ENCODE results near the gene NUP62.

The NUP62 gene

DNA sequence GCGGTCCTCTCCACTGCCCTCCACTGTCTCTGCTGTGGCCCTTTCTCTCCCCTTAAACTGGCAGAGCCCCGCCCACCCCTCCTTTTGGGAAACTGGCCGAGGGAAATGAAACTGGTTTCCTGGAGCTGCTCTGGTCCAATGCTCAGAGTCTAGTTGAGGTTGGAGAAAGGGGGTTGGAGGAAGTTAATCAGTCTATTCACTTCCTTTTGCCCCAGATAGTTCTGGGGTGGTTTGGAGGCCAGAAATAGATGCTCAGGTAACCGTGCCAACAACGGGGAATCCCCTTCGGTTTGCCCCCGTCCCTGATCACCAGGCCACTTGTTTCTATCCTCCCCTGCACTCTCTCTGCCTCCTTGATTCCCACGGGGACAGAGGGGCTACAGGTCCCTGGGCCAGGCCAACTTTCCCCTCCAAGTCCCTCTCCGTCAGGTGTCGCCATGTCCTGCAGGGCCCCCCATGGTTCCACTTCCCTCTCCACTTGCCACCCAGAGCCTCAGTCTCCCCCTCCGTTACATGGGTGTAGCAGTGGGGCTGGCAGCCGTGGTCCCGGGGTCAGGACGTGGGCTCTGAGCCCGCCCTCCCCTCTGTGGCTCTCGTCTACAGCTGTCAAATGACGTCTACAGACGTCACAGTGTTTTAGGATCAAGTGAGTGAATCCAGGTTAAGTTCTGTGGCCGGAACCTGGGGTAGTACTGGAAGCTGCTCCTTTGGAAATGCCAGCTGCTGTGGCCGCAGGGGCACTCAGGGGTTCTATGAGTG, 32.3 kb downstream of the NUP62 start, which contains the start of gene IL4I1:
TSS of gene IL4I1 (minus strand) at position 25 of the 759 bp plus-strand sequence. CDS start 727 bp downstream, outside the sequence.
- DNase-seq (ENCODE audit: low read depth in 2 of 2): peak; percentile 23 to 37

DNA sequence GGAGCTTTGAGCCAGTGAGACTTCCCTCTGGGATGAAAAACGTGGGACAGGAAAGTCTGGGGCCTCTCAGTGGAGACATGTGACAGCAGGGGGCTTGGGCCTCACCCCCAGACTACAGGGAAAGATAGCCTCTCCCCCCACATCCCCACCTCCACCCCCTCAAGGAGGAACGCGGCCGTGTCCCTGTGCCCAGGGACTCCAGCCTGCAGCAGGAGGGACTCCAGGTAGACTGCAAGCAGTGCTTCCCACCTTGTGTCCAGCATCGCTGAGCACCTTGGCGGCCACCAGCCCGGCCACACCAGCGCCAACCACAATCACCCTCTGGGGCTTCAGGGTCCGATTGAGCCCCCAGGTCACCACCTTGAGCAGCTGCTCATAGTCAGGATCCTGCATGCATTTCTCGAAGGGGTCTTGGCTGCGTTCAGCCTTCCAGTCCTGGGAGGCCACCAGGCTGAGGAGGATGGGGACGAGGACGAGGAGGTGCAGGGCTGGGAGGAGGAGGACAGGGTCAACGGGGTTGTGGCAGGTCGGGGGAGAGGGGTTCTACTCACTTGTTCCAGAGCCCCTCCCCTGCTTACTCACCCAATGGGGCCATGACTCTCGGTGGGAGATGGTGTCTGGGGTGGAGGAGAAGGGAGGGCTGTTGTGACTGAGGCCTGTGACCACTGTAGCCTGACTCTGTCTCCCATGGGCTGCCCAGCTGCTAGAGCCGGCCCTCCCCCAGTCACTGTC, 33.6 kb downstream of the NUP62 start:
- DNase-seq (ENCODE audit: low read depth in 2 of 2): no peak

DNA sequence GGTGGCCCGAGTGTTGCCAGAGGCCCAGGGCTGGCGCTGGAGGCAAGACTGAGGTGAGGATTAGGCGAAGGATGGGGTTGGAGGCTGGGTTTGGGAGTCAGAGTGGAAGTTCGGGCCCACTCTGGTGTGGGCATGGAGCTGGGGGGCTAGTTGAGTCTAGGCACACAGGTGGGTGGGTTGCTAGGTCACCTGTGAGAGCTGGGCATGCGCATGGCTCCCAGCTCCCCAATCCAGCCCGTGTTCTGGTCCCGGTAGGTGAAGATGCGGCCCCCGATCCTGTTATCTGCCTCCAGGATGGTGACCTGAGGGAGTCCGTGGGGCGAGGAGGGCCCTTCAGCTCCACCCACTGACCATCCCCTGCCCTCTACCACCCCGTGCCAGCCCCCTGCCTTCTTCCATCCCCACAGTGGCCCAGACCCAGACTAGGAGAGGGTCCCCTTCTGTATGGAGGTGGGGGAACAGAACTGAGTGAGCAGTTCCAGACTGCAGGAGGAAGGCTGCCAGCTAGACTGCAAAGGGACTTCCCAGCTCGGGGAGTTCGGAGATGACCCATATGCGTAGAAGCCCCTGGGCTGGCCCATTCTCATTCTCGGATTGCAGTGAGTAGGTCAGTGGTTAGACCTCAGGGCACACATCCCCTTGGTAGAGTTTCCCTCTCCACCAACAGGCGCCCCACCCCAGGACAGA, 34.3 kb downstream of the NUP62 start:
- no peak for DNase-seq (ENCODE audit: low read depth in 2 of 2)

DNA sequence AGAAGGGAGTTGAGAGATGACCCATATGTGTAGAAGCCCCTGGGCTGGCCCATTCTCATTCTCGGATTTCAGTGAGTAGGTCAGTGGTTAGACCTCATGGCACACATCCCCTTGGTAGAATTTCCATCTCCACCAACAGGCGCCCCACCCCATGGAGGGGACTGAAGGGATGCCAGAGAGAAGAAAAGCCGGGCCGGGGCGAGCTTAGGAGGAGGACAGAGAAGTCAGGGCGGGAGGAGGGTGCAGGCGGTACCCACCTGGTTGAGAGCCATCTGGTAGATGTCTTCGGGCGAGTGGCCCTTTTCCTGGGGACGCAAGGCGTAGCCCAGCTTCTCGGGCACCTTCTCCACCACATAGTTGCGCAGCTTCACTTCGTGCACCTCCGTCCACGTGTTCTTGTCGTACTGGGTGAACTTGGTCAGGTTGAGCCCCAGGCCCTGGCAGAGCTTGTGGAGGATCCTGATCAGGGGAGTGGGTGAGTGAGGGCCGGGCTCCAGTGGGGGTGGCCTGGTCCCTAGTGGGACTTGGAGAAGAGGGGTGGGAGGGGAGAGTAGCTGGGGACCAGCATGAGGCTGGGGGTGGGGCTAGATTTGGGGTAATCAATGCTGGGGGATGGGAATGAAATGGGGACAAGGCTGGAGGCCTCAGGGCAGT, 35.2 kb downstream of the NUP62 start:
- no peak for DNase-seq (ENCODE audit: low read depth in 2 of 2)

DNA sequence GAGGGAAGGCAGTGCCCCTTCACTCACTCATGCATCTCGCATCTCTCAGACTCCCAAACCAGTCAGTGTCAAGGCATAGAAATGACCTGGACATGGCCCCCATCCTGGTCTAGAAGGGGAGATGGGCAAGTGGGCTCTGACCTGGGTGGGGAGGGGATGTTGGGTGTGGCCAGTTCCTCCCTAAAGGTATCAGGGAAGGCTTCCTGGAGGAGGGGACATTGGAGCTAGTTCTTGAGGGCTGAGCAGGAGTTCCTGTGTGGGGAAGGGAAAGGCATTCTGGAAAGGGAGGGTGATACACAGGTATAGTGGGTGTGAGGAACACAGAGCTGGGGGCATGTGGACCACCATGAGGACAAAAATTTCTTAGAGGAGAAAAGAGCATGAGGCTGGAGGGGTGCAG, 36.6 kb downstream of the NUP62 start:
- no peak for DNase-seq (ENCODE audit: low read depth in 2 of 2)

DNA sequence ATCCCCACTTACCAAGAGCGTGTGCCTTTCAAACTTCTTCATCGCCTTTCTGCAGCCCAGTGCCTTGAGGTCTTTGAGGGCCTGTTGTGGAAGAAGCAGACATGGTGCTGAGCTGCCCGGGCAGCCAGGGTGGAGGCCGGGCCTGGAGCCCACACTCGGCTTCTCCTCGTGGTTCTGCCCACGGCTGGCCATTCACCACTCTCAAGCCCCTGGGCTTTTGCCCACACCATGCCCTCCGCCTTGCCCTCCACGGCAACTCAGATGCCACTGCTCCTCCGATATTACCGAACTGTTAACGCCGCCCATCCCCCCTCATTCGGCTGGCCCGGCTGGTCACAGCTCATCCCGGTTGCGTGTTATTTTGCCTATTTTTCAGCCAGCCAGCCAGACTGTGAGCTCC, 37.9 kb downstream of the NUP62 start:
- no peak for DNase-seq (ENCODE audit: low read depth in 2 of 2)

DNA sequence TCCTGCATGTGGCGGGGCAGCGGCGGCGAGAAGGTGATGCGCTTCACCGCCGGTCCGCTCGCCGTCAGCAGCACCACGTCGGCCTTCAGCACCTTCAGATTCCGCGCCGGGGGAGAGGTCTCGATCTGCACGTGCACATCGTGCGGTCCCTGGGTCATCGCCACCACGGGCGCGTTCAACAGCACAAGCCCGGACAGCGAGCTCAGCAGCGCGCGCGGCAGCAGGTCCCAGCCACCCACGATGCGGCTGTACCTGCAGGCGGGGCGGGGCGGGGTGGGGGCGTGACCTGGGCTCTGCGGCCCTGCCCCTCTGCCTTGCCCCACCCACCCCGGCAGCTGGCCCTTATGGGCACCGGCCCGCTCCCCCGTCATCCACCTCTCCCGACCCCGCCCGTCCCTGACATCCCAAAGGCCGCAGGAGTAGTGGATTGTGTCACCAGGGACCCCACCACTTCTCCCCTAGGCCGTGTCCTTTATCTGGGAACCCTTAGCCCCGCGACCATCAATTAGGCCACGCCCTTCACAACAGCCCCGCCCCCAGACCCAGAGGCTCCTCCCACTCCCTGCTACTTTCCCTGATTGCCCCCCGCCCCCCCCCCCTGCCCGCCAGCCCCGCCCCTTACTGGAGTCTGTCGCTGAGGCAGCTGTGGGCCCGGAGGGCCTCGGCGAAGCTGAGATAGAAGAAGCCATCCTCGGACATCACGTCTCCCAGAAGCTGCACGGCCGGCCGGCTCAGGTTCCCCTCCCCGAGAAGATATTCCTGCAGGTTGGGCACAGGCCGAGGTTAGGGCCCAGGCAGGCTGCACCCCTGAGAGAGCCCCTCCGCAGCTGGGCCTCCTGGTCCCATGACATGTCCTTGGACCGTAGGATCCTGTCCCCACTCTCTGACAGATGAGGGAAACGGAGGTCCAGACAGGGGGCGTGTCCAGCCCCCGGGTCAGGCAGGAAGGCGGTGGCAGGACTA, 38.7 kb downstream of the NUP62 start:
- peak; percentile 27 to 43 for DNase-seq (ENCODE audit: low read depth in 2 of 2)

DNA sequence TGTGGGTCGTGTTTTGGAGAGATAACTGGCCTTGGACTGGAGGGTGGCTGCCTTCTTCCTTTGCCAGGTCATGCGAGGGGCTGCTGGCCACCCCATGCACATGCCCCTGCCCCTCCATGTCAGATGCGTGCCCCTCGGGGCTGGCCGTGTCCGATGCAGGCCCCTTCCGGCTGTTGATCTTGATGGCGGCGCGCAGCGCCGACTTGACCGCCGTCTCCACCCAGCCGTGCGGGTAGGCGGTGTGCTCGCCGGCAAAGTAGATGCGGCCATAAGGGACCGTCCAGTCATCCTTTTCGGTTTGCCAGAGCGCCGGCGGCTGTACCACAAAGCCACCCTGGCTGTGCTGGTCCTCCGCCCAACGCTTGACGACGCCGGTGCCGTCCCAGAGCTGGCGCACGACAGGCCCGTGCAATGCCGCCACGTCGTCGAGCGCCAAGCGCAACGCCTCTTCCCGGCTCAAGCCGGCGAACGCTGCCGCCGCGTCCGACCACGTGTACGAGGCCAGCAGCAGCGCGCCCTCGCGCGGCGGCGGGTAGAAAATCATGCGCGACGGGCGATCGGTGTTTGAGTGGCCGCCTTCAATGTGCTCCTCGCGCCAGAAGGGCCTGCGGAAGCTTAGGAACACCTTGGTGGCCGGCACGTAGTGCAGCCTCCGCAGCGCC, 39.5 kb downstream of the NUP62 start:
- DNase-seq (ENCODE audit: low read depth in 2 of 2): peak; percentile 38 to 51

DNA sequence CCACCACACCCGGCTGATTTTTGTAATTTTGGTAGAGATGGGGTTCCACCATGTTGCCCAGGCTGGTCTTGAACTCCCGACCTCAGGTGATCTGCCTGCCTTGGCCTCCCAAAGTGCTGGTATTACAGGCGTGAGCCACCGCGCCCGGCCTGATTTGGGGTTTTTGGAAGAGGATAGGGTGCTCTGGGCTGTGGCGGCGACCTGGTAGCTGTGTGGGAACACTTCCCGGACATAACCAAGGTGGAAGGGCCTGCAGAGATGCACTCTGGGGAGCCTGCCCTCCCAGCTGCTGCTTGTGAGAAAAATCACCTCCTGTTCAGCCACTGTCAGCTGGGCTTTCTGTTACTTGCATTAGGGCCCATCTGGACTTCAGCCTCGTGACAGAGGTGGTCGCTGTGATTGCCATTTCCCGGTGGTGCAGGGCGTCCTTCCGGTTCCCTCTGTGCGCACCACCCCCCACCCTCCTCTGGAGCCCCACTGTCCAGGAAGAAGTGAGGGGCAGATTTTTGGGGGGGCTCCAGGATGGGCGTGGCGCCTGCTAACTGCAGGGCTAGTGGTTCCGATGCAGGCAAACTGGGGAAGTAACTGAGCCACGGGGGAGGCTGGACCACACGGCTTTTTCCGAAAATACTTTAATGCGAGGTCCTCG, 40.1 kb downstream of the NUP62 start:
- DNase-seq (ENCODE audit: low read depth in 2 of 2): no peak

DNA sequence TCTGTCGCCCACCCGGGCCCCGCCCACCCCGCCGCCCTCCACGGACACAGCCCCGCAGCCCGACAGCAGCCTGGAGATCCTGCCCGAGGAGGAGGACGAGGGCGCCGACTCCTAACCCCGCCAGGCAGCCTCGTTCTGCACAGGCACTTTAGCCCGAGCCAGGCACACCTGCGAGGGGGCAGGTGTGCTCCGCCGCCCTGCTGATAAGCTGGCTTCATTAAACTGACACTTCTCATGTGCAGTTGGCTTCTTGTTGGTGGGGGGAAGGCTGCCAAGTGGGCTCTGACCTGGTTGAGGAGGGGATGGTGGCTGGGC, 40.8 kb downstream of the NUP62 start:
- no peak for DNase-seq (ENCODE audit: low read depth in 2 of 2)

DNA sequence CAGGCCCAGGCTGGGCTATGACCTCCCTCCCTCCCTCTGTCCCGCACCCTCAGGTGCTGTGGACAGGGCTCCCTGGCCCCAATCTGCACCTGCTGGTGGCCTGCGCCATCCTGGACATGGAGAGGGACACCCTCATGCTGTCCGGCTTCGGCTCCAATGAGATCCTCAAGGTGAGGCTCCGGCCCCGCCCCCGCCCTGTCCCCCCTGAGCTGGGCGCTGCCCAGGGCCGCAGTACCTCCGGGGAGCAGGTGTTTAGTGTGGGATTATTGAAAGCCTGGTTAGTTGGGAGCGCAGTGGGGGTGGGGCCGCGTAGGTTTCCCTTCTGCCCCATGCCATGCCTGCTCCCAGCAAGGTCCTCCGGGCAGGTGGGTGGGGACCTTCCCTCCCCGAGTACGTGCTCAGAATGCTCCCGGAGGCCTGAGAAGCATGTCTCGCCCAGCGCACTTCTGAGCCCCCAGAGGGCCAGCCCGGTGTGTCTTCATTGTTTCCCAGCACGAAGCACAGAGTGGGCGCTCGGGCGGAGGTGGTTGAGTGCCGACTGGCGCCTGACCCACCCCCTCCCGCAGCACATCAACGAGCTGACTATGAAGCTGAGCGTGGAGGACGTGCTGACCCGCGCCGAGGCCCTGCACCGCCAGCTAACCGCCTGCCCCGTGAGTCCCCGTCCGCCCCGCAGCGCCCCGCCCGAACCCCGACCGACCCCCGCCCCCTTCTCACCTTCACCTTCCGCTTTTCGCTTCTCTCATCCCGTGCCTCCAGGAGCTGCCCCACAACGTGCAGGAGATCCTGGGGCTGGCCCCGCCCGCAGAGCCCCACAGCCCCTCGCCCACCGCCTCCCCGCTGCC, 41.4 kb downstream of the NUP62 start:
- no peak for DNase-seq (ENCODE audit: low read depth in 2 of 2)

DNA sequence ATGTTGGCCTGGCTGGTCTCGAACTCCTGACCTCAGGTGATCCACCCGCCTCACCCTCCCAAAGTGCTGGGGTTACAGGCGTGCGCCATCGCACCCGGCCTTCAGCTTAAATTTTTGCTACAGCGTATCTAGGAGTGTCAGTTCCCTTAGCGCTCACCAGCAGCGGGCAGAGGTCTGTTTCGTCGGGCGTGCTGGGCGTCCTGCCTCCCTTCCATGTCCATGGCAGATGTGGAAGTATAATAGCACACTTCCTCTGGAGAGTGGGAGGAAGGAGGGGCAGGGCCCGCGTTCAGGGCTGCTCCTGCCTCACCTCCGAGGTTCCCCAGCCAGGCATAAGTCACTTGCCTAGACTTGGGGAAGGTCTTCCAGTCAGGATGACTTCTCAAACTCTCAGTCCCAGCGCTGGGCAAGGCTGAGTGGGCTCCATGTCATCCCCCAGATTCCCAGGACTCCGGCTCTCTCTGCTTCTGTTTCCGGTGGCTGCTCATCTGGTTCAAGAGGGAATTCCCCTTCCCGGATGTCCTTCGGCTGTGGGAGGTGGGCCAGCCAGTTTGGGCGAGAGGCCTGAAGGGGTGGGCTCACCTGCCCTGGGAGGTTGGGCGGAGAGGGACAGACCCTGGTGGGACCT, 42.2 kb downstream of the NUP62 start:
- DNase-seq (ENCODE audit: low read depth in 2 of 2): no peak

DNA sequence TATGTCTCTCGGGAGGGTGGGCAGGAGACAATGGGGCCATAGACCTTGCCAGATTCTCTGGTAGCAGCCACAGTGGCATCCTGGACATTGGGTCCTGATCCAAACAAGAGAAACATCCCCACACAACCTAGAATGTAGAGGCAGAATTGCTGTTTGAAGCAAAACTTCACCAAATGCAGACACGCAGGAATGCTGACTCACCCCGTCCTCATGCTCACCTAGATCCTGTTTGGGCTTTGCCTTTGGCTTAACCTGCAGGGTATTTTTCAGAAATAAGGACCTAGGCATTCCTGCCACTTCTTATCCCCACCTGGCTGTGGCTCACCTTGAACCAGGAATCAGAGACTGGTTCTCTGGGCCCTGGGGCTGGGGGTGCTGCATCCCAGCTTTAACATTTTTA, 44.5 kb downstream of the NUP62 start:
- DNase-seq (ENCODE audit: low read depth in 2 of 2): no peak

DNA sequence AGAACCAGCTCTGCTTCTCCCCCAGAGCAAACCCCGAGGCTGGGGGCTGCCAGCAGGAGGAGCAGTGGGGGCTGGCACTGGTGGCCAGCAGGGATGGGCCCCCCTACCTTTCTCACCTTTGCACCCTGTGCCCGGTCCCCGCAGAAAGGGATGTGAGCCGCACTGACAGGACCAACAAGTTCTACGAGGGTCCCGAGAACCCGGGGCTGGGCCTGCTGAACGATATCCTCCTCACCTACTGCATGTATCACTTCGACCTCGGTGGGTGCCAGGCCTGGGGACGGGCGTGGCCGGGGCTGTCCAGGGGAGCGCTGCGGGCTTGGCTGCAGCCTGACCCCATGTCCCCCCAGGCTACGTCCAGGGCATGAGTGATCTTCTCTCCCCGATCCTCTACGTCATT, 45.2 kb downstream of the NUP62 start:
- no peak for DNase-seq (ENCODE audit: low read depth in 2 of 2)

DNA sequence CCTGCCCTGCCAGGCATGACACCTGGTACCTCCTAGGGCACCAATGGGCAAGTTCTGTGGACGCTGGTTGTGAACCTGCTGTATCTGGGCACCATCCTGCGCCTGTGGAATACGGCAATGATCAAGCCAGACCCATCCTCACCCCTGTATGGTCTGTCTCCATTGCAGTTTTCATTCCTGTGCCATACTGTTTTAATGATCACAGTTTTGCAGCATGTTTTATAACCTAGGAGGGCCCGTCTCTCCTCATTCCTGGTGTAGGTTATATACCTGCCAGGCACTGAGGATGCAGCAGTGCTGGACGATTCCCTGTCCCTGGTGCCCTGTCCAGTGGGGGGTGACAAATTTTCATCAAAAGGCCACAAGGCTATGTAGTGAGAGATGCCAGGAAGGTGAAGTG, 46.2 kb downstream of the NUP62 start:
- DNase-seq (ENCODE audit: low read depth in 2 of 2): no peak

DNA sequence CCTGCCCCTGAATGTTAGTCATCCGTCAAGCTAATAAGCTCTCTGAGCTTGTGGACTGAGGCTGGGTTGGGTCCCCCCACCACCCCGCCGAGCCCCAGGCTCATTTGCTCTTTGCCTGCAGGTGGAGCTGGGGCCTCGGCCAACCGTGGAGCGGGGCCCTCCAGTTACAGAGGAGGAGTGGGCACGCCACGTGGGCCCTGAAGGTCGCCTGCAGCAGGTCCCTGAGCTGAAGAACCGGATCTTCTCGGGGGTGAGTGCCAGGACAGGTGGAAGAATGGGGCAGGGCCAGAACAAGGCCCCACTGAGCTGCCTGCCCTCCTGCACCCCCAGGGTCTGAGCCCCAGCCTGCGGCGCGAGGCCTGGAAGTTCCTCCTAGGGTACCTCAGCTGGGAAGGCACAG, 46.7 kb downstream of the NUP62 start:
- no peak for DNase-seq (ENCODE audit: low read depth in 2 of 2)

DNA sequence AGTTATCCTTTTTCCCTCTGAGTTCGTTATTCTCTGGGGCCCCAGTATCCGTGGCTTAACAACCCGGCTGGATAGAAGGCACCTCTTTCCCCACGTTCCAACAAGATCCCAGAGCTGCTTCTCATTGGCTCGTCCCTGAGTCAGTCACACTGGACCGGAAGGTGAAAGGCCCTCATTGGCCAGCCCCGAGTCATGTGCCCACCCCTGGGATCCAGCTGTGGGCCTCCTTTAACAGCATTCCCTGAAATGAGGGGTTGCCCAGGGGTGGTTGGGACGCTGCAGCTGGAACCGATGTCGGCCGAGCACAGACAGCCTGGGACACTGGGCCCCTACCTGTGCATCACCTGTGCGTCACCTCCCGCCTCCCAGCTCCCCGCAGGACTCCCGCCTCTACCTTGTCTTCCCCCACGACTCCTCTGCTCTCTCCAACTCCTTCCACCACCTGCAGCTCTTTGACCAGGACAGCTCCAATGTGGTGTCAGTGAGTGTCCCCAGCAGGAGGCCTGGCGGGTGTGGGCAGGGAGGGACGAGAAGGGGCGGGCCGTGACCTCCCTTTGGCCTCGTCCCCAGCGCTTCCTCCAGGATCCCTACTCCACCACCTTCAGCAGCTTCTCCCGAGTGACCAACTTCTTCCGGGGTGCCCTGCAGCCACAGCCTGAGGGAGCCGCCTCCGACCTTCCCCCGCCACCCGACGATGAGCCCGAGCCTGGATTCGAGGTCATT, 47.5 kb downstream of the NUP62 start:
- no peak for DNase-seq (ENCODE audit: low read depth in 2 of 2)

DNA sequence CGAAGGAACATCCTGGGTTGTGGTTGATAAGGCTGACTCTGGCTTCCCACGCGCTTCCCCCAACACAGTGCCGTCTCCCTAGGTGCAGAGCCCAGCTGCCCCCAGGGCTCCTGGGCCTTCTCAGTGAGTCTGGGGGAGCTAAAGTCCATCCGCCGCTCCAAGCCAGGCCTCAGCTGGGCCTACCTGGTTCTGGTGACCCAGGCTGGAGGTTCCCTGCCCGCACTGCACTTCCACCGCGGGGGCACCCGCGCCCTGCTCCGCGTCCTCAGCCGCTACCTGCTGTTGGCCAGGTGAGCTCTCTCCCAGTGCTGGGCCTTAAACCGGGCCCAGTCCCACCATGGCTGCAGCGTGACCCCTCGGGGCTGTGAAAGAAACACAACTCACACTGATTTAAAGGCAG, 48.1 kb downstream of the NUP62 start:
- DNase-seq (ENCODE audit: low read depth in 2 of 2): no peak
